B cell (primary cell): ENCODE results near the gene CERS6. TPM values are rescaled to one million over a fixed set of nuclear protein-coding genes. Genes with fewer than 3 reads are reported as not detected.

ENCODE experiments used
- ATAC-seq: fragments of 200-7000 bp; cut with Tn5 transposase; one replicate; pipeline ENCODE4 v1.10.0; 2021; ENCODE audit warnings: low read depth, mild to moderate bottlenecking, moderate number of reproducible peaks, moderate library complexity
- CTCF ChIA-PET: fragments of 350-600 bp; sonication (Branson Sonifier 250); formaldehyde crosslinking; loops from one replicate; lab custom pipeline; 2021; ENCODE audit warnings: antibody characterized with exemption, inconsistent platforms; lab: Charles Lee
- POLR2A ChIA-PET: fragments of 350-600 bp; sonication (Branson Sonifier 250); formaldehyde crosslinking; loops from one replicate; lab custom pipeline; 2021; ENCODE audit warnings: antibody characterized with exemption; lab: Charles Lee
- DNase-seq: peaks from one replicate; pipeline ENCODE4 v3.0.0; 2013
- H2AFZ ChIP-seq: 2 replicates; pipeline ENCODE4 v1.6.1; 2012; ENCODE audit warnings: mild to moderate bottlenecking, low read depth, low read length; ENCODE audit not compliant: insufficient read depth, poor library complexity, severe bottlenecking
- H3K27ac ChIP-seq, 2 donors: 1 replicate in 1 of 2; 2 replicates in 1 of 2; pipeline ENCODE4 v1.5.1; 2012 to 2013; ENCODE audit warnings: low read length in 2 of 2, mild to moderate bottlenecking in 2 of 2, moderate library complexity in 1 of 2
- H3K27me3 ChIP-seq, 4 experiments: fragments of 200-600 bp in 1 of 4; sonication (generic) in 1 of 4; replicated peaks in 1 of 4; 1 replicate in 2 of 4; 2 replicates in 2 of 4; pipeline versions ENCODE4 v1.6.1 to v1.7.0; 2013 to 2016; ENCODE audit warnings: low read length in 3 of 4, mild to moderate bottlenecking in 2 of 4, mixed read lengths in 1 of 4, moderate library complexity in 1 of 4; ENCODE audit not compliant: insufficient read depth in 4 of 4, control insufficient read depth in 3 of 4; ENCODE audit errors: control extremely low read depth in 1 of 4
- H3K36me3 ChIP-seq, 2 experiments: replicated peaks in 1 of 2; 1 replicate in 1 of 2; 2 replicates in 1 of 2; pipeline versions ENCODE4 v1.6.1 to v1.7.1; 2013; ENCODE audit warnings: low read length in 1 of 2; ENCODE audit not compliant: insufficient read depth in 2 of 2, control insufficient read depth in 1 of 2; ENCODE audit errors: control extremely low read depth in 1 of 2, extremely low read depth in 1 of 2
- H3K4me1 ChIP-seq, 2 donors: fragments of 200-600 bp in 1 of 2; sonication (generic) in 1 of 2; 1 replicate in 1 of 2; 2 replicates in 1 of 2; pipeline versions ENCODE4 v1.5.1 to v1.6.1; 2013 to 2017; ENCODE audit warnings: low read length in 2 of 2; ENCODE audit not compliant: control insufficient read depth in 2 of 2, insufficient read depth in 2 of 2
- H3K4me2 ChIP-seq: replicated peaks from 2 replicates; pipeline ENCODE3; 2012; ENCODE audit warnings: mild to moderate bottlenecking, low read depth, low read length; ENCODE audit not compliant: poor library complexity, severe bottlenecking
- H3K4me3 ChIP-seq, 5 experiments: fragments of 200-600 bp in 1 of 5; sonication (generic) in 1 of 5; 1 replicate in 3 of 5; 2 replicates in 2 of 5; pipeline versions ENCODE4 v1.5.1 to v1.7.0; 2011 to 2016; ENCODE audit warnings: low read length in 4 of 5, mild to moderate bottlenecking in 4 of 5, low read depth in 2 of 5, control low read depth in 1 of 5, moderate library complexity in 1 of 5; ENCODE audit not compliant: insufficient read depth in 1 of 5; ENCODE audit errors: control extremely low read depth in 1 of 5, extremely low read depth in 1 of 5
- H3K79me2 ChIP-seq: fragments of 200-600 bp; sonication (generic); one replicate; pipeline ENCODE4 v1.6.0; 2016; ENCODE audit warnings: low read length; ENCODE audit not compliant: control insufficient read depth, insufficient read depth
- H3K9ac ChIP-seq: fragments of 200-600 bp; sonication (generic); 2 replicates; pipeline ENCODE4 v1.6.1; 2017; ENCODE audit warnings: mild to moderate bottlenecking, low read length, moderate library complexity
- H3K9me3 ChIP-seq, 3 donors: one replicate each; pipeline versions ENCODE4 v1.6.1 to v1.7.1; 2013; ENCODE audit warnings: low read length in 2 of 3; ENCODE audit not compliant: control insufficient read depth in 2 of 3, insufficient read depth in 1 of 3; ENCODE audit errors: control extremely low read depth in 1 of 3
- H4K20me1 ChIP-seq: 2 replicates; pipeline ENCODE4 v1.6.0; 2012; ENCODE audit warnings: mild to moderate bottlenecking, low read length; ENCODE audit not compliant: insufficient read depth, control insufficient read depth, poor library complexity, severe bottlenecking
- H3K27ac Mint-ChIP-seq: one replicate; pipeline ENCODE4 v1.8.0; 2021; ENCODE audit warnings: mixed read lengths
- H3K27me3 Mint-ChIP-seq: one replicate; pipeline ENCODE4 v1.8.0; 2021; ENCODE audit warnings: mixed read lengths
- H3K4me1 Mint-ChIP-seq: one replicate; pipeline ENCODE4 v1.8.0; 2021; ENCODE audit warnings: mixed read lengths
- H3K4me3 Mint-ChIP-seq: one replicate; pipeline ENCODE4 v1.8.0; 2021; ENCODE audit warnings: mixed read lengths
- H3K9me3 Mint-ChIP-seq: one replicate; pipeline ENCODE4 v1.8.0; 2022; ENCODE audit warnings: mixed read lengths; ENCODE audit not compliant: insufficient read depth
- CTCF ChIP-seq: fragments of 200-600 bp; IDR thresholded peaks from one replicate; pipeline ENCODE4 v1.8.0; 2022; ENCODE audit warnings: antibody characterized with exemption, mild to moderate bottlenecking
- EZH2 ChIP-seq: IDR thresholded peaks from 2 replicates; pipeline ENCODE4 v1.6.1; 2012; ENCODE audit warnings: borderline replicate concordance, low read depth, mild to moderate bottlenecking, moderate library complexity, low read length; ENCODE audit not compliant: insufficient read depth, poor library complexity, severe bottlenecking
- WGBS: methylation state at CpG from one replicate; pipeline ENCODE4 v1.1.5; 2013; ENCODE audit warnings: missing lambda C conversion rate; ENCODE audit not compliant: insufficient coverage; 5-methylcytosine and 5-hydroxymethylcytosine counted together
- intact Hi-C: fragments of 100-400 bp; cut with micrococcal nuclease; formaldehyde crosslinking; loops from one replicate; pipeline ENCODE4 v1.10.0; 2022
- polyA plus RNA-seq: library from polyadenylated mRNA; depleted of rRNA; stranded (reverse); fragments of >200 nt; gene quantifications from 2 replicates; pipeline ENCODE4 v1.2.3, GENCODE V29; 2012
- total RNA-seq, 2 donors: library from RNA; stranded (reverse); fragments of 120-200 nt in 1 of 2; gene quantifications; 1 replicate in 1 of 2; 2 replicates in 1 of 2; pipeline versions ENCODE4 v1.2.3 to v1.2.4, GENCODE V29; 2013 to 2022

The CERS6 gene
- total and polyA plus RNA-seq, 2 donors (not counting 1 experiment from before 2014, with no cell fraction given), result 2.2 to 5.5 TPM

GRCh38 chr2:168592181-168592831 lies 136.2 kb downstream of the CERS6 start:
- ATAC-seq, result no peak
- Histone ChIP-seq H3K4me3 (no peak overlapping the region), H3K9me3 (no peaks in the 10 kb centered on the region), H3K36me3 (no peaks in the 10 kb centered on the region), H2AFZ (no peak overlapping the region), H3K79me2 (peaks cover 5% of the 10 kb centered on the region), H3K4me1 (peaks cover 8 to 10% of the 10 kb centered on the region in 2 donors), H3K27me3 (no peaks in the 10 kb centered on the region), H4K20me1 (no peaks in the 10 kb centered on the region), H3K9ac (no peak overlapping the region), H3K4me2 (no peak overlapping the region), H3K27ac (no peak overlapping the region)
- Mint-ChIP-seq H3K4me1 (peaks cover 20% of the 10 kb centered on the region), H3K9me3 (no peaks in the 10 kb centered on the region), H3K27ac (no peak overlapping the region), H3K4me3 (no peak overlapping the region), H3K27me3 (no peaks in the 10 kb centered on the region)
- ChIA-PET POLR2A (no interaction called here), CTCF (interaction anchor here (1.5 kb wide), 1 partner anchor 9 kb away, joined by 3 read pairs; no protein-coding TSS in a partner anchor)
- no peak for DNase-seq
- intact Hi-C loops, result loop anchor here (5.0 kb wide), 1 partner anchor 35 kb away; no protein-coding TSS in a partner anchor
- 59% methylated on average over 2 of the region's 3 CpGs for WGBS
- TF ChIP-seq EZH2, result no peak
- TF ChIP-seq CTCF, result no peak

GRCh38 chr2:168593713-168594112 lies 137.6 kb downstream of the CERS6 start:
- DNase-seq (no peak), ATAC-seq (no peak)
- no peak overlapping the region for H3K9ac ChIP-seq
- no peaks in the 10 kb centered on the region for H3K27me3 ChIP-seq
- no peak overlapping the region for H3K27ac Mint-ChIP-seq
- H3K9me3 ChIP-seq, result no peaks in the 10 kb centered on the region
- H3K4me1 Mint-ChIP-seq, result peaks cover 27% of the 10 kb centered on the region
- no peak overlapping the region for H2AFZ ChIP-seq
- H3K27ac ChIP-seq, result no peak overlapping the region
- no peaks in the 10 kb centered on the region for H3K79me2 ChIP-seq
- no peak overlapping the region for H3K4me2 ChIP-seq
- no peak overlapping the region for H3K4me3 ChIP-seq
- POLR2A ChIA-PET, result no interaction called here
- no peaks in the 10 kb centered on the region for H3K27me3 Mint-ChIP-seq
- no peak overlapping the region for H3K4me3 Mint-ChIP-seq
- H3K4me1 ChIP-seq, result peaks cover 8 to 10% of the 10 kb centered on the region in 2 donors
- CTCF ChIA-PET, result no interaction called here
- no peaks in the 10 kb centered on the region for H3K9me3 Mint-ChIP-seq
- TF ChIP-seq CTCF (no peak), EZH2 (no peak)
- H3K36me3 ChIP-seq, result no peaks in the 10 kb centered on the region
- no CpG with 5 or more reads among the region's 1 CpG for WGBS
- intact Hi-C loops, result loop anchor here (5.0 kb wide), 1 partner anchor 34 kb away; no protein-coding TSS in a partner anchor
- H4K20me1 ChIP-seq, result no peaks in the 10 kb centered on the region
